LNCaP clone FGC (cell line): Measurements from ENCODE around the gene LNX2.

Experiments used
- DNase-seq: peaks from one replicate; pipeline ENCODE4 v3.0.0-alpha.2; 2011; ENCODE audit warnings: low read depth
- H3K4me3 ChIP-seq: 2 replicates; pipeline ENCODE4 v1.5.1; 2011; ENCODE audit warnings: mild to moderate bottlenecking, low read depth, low read length, control low read depth
- TF ChIP-seq, protein P1 (sequence below): IDR thresholded peaks from 2 replicates; pipeline ENCODE4 v1.5.1; 2012; ENCODE audit warnings: mild to moderate bottlenecking; ENCODE audit not compliant: control insufficient read depth, insufficient read depth; ENCODE audit errors: extremely low read depth

Gene LNX2

DNA sequence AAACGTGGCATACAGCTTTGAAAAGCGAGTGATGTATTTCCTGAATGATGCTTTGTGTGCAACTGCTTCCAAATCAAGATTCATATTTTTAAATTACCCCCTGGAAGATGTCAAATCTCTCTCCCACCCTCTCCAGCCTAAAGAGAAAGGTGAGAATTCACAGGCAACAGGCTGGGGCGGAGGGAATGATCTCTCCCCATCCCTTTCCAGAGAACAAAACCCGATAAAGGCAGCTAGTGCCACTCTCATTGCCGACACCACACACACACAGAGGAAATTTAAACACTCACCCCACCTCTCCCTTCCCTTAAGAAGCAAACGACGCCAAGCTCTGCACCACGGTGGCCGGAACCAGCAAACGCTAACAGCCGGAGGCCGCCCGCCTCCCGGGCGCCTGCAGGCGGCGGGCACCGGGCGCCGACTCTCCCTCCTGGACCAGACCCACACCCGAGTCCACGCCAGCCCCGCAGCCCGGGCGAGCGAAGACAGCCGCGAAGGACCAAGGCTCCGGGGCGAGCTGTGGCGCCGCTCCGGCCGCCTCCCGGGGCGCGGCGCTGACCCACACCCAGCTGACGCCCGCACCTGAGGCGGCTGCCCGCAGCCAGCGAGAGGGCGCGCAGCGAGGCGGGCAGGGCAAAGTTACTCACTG lies 477 bp downstream of the LNX2 start:
- TF ChIP-seq, protein P1, sequence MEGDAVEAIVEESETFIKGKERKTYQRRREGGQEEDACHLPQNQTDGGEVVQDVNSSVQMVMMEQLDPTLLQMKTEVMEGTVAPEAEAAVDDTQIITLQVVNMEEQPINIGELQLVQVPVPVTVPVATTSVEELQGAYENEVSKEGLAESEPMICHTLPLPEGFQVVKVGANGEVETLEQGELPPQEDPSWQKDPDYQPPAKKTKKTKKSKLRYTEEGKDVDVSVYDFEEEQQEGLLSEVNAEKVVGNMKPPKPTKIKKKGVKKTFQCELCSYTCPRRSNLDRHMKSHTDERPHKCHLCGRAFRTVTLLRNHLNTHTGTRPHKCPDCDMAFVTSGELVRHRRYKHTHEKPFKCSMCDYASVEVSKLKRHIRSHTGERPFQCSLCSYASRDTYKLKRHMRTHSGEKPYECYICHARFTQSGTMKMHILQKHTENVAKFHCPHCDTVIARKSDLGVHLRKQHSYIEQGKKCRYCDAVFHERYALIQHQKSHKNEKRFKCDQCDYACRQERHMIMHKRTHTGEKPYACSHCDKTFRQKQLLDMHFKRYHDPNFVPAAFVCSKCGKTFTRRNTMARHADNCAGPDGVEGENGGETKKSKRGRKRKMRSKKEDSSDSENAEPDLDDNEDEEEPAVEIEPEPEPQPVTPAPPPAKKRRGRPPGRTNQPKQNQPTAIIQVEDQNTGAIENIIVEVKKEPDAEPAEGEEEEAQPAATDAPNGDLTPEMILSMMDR: no peak
- DNase-seq: no peak
- H3K4me3 ChIP-seq: peak overlapping the region; percentile 85

DNA sequence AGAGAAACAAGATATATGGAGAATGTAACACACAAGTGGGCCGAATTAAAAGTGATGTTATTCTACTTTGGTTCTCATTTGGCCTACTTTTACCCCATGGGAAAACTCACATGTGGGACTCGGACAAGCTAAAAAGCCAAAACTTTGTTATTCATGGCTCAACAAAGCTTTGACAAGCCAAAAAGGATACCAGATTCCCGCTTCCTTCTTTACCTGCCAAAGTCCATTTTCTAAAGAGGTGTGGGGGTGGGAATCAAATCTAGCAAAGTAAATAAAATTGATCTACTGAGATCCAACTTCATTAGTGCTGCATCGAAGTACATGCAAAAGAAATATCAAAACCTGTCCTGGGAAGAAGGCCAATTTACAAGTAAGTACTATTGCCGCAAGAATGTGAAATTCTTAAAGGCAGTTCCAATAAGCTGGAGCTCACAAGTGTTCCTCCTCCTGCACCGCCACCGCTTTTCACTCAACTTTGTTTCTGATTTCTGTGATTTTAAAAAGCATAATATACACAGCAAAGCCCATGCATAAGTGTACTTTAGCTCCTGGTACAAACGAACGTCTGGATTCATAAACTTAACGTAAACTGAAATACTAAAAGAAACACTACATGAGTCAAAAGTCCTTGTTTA lies 1.1 kb downstream of the LNX2 start:
- no peak for DNase-seq
- TF ChIP-seq, protein P1: no peak
- H3K4me3 ChIP-seq: peak overlapping the region; percentile 85

DNA sequence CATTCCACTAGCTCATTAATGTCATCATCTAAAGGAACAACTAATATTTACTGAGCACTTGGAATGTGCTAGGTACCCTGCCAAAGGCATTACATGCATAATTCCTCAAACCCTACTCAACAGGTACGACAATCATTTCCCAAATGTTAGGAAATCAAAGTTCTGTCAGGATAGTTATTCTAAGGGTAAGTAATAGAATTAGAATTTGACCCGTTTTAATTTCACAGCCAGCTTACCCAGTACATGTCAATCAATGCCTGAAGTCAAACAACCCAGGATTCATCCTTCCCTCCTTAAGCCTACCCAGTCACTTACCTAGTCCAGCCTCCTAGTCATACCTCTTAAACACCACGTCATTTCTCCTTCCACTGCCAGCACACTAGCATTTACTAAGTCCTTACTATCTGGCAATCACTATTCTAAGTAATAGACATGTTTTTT lies 2.4 kb downstream of the LNX2 start:
- DNase-seq: peak; percentile 87
- peak overlapping the region; percentile 85 for H3K4me3 ChIP-seq

DNA sequence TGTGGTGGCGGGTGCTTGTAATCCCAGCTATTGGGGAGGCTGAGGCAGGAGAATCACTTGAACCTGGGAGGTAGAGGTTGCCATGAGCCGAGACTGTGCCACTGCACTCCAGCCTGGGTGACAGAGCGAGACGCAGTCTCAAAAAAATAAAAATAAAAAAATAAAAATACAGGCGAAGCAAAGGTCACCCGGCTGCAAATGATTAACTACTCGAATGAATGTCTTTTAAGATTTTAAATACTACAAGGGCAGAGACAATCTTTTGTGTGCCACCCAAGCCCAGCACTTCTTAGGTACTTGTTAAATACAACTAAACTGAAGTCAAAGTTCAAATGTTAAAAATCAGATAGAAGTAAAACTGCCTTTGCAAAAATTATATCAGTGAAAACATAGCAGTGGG lies 6.7 kb downstream of the LNX2 start:
- TF ChIP-seq, protein P1: no peak
- no peak overlapping the region for H3K4me3 ChIP-seq
- DNase-seq: no peak

More for the DNA sequence above, 2.4 kb downstream of the LNX2 start:
- TF ChIP-seq, protein P1: no peak

DNA sequence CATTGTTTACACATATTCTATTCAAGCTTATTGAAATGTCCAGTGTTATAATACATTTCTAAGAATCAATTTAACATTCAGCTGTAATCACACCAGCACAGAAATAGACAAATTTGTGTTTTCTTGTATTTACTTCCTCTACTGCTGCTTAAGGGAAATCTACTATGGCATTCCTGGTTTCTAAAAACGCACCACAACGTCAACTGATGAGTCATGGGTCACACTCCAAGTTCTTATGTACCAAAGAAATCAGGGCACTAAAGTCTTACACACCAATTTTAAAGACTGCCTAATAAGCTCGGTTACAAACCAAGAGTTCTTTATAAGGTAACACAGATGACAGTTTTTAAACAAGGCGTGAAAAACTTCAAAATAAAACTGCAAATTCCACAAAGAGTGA lies 13.2 kb downstream of the LNX2 start:
- no peak for DNase-seq
- H3K4me3 ChIP-seq: no peak overlapping the region
- TF ChIP-seq, protein P1: no peak

DNA sequence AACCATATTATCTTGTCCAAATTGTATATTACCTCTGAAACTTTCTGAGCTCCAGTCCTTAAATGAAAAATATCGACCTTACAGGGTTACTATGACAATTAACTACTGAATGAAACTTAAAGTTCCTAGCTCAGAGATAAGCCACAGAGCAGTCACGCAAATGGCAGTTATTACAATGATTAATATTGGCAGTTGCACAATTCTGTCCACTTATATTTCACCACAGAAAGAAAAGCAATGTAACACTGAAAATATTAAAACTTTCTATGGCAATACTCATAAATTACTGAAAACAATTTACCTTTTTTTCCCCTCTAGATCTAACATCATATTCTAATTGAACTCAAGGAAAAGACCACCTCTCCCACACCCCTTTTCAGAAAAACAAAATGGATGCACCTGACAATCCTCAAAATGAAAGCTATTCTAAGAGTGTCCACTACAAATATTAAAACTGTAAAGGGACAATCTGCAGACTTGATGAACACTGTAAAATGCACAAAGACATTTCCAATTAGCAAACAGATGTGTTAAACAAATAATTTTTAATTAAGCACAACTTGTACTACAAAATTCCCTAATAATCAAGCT lies 14.6 kb downstream of the LNX2 start:
- no peak for DNase-seq
- TF ChIP-seq, protein P1: no peak
- H3K4me3 ChIP-seq: no peak overlapping the region
